Measurements from ENCODE around the gene RETREG2.

The RETREG2 gene

GRCh38 chr2:219177552-219178376, at the start of gene RETREG2:
Gene RETREG2, plus strand, starts transcription at chr2:219178275. Its CDS starts 78 bp downstream, at chr2:219178353.
- DNase-seq (ENCODE audit: low read depth, low spot score) = no peak

GRCh38 chr2:219128396-219128795, 49.7 kb upstream of the RETREG2 start:
- no peak for DNase-seq (ENCODE audit: low read depth, low spot score)

- DNase-seq (ENCODE audit: low read depth, low spot score) = no peak
Observed at GRCh38 chr2:219129589-219129988, 48.5 kb upstream of the RETREG2 start.

- DNase-seq (ENCODE audit: low read depth, low spot score) = no peak
Observed at GRCh38 chr2:219131327-219131726, 46.7 kb upstream of the RETREG2 start.

GRCh38 chr2:219131744-219132143, 46.3 kb upstream of the RETREG2 start:
- DNase-seq (ENCODE audit: low read depth, low spot score) = no peak

- no peak for DNase-seq (ENCODE audit: low read depth, low spot score)
Observed at GRCh38 chr2:219133976-219134375, 44.1 kb upstream of the RETREG2 start.

GRCh38 chr2:219140722-219141121, 37.4 kb upstream of the RETREG2 start:
- no peak for DNase-seq (ENCODE audit: low read depth, low spot score)

- DNase-seq (ENCODE audit: low read depth, low spot score) = no peak
Observed at GRCh38 chr2:219142329-219142728, 35.7 kb upstream of the RETREG2 start.

GRCh38 chr2:219149667-219150066, 28.4 kb upstream of the RETREG2 start:
- DNase-seq (ENCODE audit: low read depth, low spot score) = no peak

GRCh38 chr2:219155054-219155644, 22.9 kb upstream of the RETREG2 start:
- no peak for DNase-seq (ENCODE audit: low read depth, low spot score)

GRCh38 chr2:219157396-219157795, 20.7 kb upstream of the RETREG2 start:
- no peak for DNase-seq (ENCODE audit: low read depth, low spot score)

GRCh38 chr2:219158025-219158424, 20.1 kb upstream of the RETREG2 start:
- DNase-seq (ENCODE audit: low read depth, low spot score) = no peak

- no peak for DNase-seq (ENCODE audit: low read depth, low spot score)
Observed at GRCh38 chr2:219158586-219158985, 19.5 kb upstream of the RETREG2 start.

- DNase-seq (ENCODE audit: low read depth, low spot score) = no peak
Observed at GRCh38 chr2:219159771-219160185, 18.3 kb upstream of the RETREG2 start.

GRCh38 chr2:219160186-219161017, 17.7 kb upstream of the RETREG2 start, which contains the start of gene NHEJ1:
Gene NHEJ1, minus strand, starts transcription at chr2:219160815. Its CDS starts 2,453 bp downstream, at chr2:219158362.
- DNase-seq (ENCODE audit: low read depth, low spot score) = no peak

GRCh38 chr2:219161097-219161496, 17.0 kb upstream of the RETREG2 start:
- no peak for DNase-seq (ENCODE audit: low read depth, low spot score)

GRCh38 chr2:219163156-219163555, 14.9 kb upstream of the RETREG2 start:
- DNase-seq (ENCODE audit: low read depth, low spot score) = no peak

- no peak for DNase-seq (ENCODE audit: low read depth, low spot score)
Observed at GRCh38 chr2:219165058-219165911, 12.8 kb upstream of the RETREG2 start.

- no peak for DNase-seq (ENCODE audit: low read depth, low spot score)
Observed at GRCh38 chr2:219167997-219168396, 10.1 kb upstream of the RETREG2 start.

- DNase-seq (ENCODE audit: low read depth, low spot score) = no peak
Observed at GRCh38 chr2:219168526-219168925, 9.5 kb upstream of the RETREG2 start.

GRCh38 chr2:219168932-219169331, 9.1 kb upstream of the RETREG2 start:
- no peak for DNase-seq (ENCODE audit: low read depth, low spot score)

All from iPS DF 19.7 (cell line).